DND-41 (cell line): Measurements from ENCODE around the gene EIF4E.
"Not testable (repeated sequence)": the region's sequence is repeated elsewhere in the genome, so short reads cannot be mapped to it uniquely, and the experiment has no call there.

Experiments
- ATAC-seq: fragments of 200-7000 bp; cut with Tn5 transposase; 3 replicates; pipeline ENCODE4 v1.9.1; 2021; ENCODE audit warnings: low read depth; ENCODE audit not compliant: insufficient read depth
- DNase-seq: peaks from one replicate; pipeline ENCODE4 v3.0.0-alpha.2; 2020
- H2AFZ ChIP-seq: 2 replicates; pipeline ENCODE4 v1.6.0; 2012; ENCODE audit warnings: low read depth, low read length
- H3K27ac ChIP-seq: 2 replicates; pipeline ENCODE4 v1.5.1; 2012; ENCODE audit warnings: low read length, inconsistent platforms
- H3K27me3 ChIP-seq: fragments of 200-600 bp; sonication (generic); 2 replicates; pipeline ENCODE4 v1.6.0; 2012; ENCODE audit warnings: low read length, mild to moderate bottlenecking, inconsistent platforms; ENCODE audit not compliant: insufficient read depth, poor library complexity
- H3K36me3 ChIP-seq: 2 replicates; pipeline ENCODE4 v1.5.1; 2012; ENCODE audit warnings: low read length, inconsistent platforms; ENCODE audit not compliant: insufficient read depth
- H3K4me1 ChIP-seq: 2 replicates; pipeline ENCODE4 v1.5.1; 2012; ENCODE audit warnings: mild to moderate bottlenecking, low read length; ENCODE audit not compliant: insufficient read depth
- H3K4me2 ChIP-seq: 2 replicates; pipeline ENCODE4 v1.6.0; 2012; ENCODE audit warnings: mild to moderate bottlenecking, moderate library complexity, low read length, inconsistent platforms; ENCODE audit not compliant: insufficient read depth
- H3K4me3 ChIP-seq, 2 experiments: fragments of 200-600 bp in 1 of 2; shearing (Covaris generic) in 1 of 2; 2 replicates each; pipeline ENCODE4 v1.5.1; 2012 to 2016; ENCODE audit warnings: inconsistent platforms in 2 of 2, low read length in 2 of 2, mild to moderate bottlenecking in 2 of 2, low read depth in 1 of 2, moderate library complexity in 1 of 2
- H3K79me2 ChIP-seq: 2 replicates; pipeline ENCODE4 v1.6.0; 2012; ENCODE audit warnings: low read length, inconsistent platforms; ENCODE audit not compliant: insufficient read depth
- H3K9ac ChIP-seq: 2 replicates; pipeline ENCODE4 v1.6.0; 2012; ENCODE audit warnings: low read depth, mild to moderate bottlenecking, inconsistent platforms, low read length, moderate library complexity
- H3K9me3 ChIP-seq: 2 replicates; pipeline ENCODE4 v1.5.1; 2012; ENCODE audit warnings: low read length, moderate library complexity, mild to moderate bottlenecking, inconsistent platforms; ENCODE audit not compliant: insufficient read depth, severe bottlenecking
- H4K20me1 ChIP-seq: 2 replicates; pipeline ENCODE4 v1.6.0; 2012; ENCODE audit warnings: low read length; ENCODE audit not compliant: insufficient read depth
- EZH2 ChIP-seq: IDR thresholded peaks from 3 replicates; pipeline ENCODE4 v1.6.1; 2012; ENCODE audit warnings: borderline replicate concordance, low read depth, mild to moderate bottlenecking, moderate library complexity, low read length, inconsistent platforms; ENCODE audit not compliant: severe bottlenecking
- TF ChIP-seq, protein P1 (sequence below): IDR thresholded peaks from 2 replicates; pipeline ENCODE4 v1.5.1; 2012; ENCODE audit warnings: borderline replicate concordance, low read length, moderate library complexity, mild to moderate bottlenecking; ENCODE audit not compliant: poor library complexity, severe bottlenecking; ENCODE audit errors: extremely low read depth

Gene EIF4E

DNA sequence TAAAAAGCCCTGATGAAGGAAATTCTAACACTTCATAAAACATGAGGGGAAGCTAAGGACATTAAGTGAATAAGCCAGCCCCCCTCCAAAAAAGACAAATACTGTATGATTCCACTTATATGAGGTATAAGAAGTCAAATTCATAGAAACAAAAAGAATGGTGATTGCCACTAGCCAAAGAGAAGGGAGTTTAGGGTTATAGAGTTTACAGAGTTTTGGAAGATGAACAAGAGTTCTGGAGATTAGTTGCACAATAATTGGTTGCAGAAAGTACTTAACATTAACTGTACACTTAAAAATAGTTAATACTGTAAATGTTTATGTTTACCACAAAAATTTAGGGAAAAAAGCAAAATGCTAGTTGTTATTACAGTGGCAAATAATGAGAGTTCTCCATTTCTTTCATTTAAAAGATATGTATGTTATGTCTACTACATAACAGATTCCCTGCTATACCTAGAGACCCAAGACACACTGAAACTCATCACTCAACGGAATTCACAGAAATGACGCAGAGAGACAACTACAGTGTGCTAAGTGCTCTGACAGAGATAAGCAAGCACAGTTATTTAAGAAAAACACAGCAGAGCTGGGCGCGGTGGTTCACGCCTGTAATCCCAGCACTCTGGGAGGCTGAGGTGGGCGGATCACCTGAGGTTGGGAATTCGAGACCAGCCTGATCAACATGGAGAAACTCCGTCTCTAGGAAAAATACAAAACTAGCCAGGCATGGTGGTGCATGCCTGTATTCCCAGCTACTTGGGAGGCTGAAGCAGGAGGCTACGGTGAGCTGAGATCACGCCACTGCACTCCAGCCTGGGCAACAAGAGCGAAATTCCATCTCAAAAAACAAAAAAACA is 37.2 kb downstream of the EIF4E start:
- Histone ChIP-seq H3K27ac (no peak overlapping the region), H3K36me3 (peaks cover 91% of the 10 kb centered on the region), H3K4me1 (no peaks in the 10 kb centered on the region), H3K9me3 (no peaks in the 10 kb centered on the region), H2AFZ (no peak overlapping the region), H3K4me2 (no peak overlapping the region), H3K79me2 (peaks cover 80% of the 10 kb centered on the region), H3K4me3 (no peak overlapping the region), H4K20me1 (peaks cover 28% of the 10 kb centered on the region), H3K9ac (no peak overlapping the region), H3K27me3 (no peaks in the 10 kb centered on the region)
- TF ChIP-seq, protein P1, sequence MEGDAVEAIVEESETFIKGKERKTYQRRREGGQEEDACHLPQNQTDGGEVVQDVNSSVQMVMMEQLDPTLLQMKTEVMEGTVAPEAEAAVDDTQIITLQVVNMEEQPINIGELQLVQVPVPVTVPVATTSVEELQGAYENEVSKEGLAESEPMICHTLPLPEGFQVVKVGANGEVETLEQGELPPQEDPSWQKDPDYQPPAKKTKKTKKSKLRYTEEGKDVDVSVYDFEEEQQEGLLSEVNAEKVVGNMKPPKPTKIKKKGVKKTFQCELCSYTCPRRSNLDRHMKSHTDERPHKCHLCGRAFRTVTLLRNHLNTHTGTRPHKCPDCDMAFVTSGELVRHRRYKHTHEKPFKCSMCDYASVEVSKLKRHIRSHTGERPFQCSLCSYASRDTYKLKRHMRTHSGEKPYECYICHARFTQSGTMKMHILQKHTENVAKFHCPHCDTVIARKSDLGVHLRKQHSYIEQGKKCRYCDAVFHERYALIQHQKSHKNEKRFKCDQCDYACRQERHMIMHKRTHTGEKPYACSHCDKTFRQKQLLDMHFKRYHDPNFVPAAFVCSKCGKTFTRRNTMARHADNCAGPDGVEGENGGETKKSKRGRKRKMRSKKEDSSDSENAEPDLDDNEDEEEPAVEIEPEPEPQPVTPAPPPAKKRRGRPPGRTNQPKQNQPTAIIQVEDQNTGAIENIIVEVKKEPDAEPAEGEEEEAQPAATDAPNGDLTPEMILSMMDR, result no peak
- no peak for TF ChIP-seq EZH2
- ATAC-seq, result no peak
- DNase-seq, result no peak

DNA sequence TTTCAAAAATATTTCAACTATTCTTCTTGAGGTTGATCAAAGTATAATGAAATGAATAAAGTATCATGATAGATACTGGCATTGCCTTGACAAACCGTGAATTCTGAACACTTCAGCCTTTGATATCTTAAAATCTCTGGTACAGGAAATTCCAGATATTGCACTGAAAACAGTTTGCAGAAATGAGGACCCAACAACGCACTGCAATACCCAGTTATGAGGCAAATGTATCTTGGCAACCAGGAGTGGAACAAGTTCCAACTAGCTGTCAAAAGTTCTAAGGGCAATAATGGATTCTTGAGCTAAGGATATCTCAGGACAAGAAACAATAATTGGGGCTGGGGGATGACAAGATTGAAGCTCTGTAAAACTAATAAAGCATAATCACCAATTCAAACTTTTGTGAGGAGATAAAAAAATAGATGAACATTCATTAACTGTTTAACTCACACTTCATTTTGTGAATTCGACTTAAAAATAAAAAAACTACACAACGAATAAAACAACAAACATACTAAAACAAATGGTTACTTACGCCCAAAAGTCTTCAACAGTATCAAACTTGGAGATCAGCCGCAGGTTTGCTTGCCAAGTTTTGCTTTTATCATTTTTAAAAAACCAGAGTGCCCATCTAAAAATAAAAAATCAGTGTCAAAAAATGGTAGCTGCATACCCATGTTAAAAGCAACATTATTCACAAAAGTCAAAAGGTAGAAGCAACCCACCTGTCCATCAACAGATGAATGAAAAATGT is 38.1 kb downstream of the EIF4E start:
- no peak overlapping the region for H2AFZ ChIP-seq
- no peak overlapping the region for H3K4me2 ChIP-seq
- H3K79me2 ChIP-seq, result peaks cover 72% of the 10 kb centered on the region
- peaks cover 92% of the 10 kb centered on the region for H3K36me3 ChIP-seq
- DNase-seq (no peak), ATAC-seq (no peak)
- H3K27me3 ChIP-seq, result no peaks in the 10 kb centered on the region
- no peak overlapping the region for H3K4me3 ChIP-seq
- H4K20me1 ChIP-seq, result peaks cover 21% of the 10 kb centered on the region
- TF ChIP-seq, protein P1, result no peak
- no peak for TF ChIP-seq EZH2
- no peaks in the 10 kb centered on the region for H3K9me3 ChIP-seq
- H3K4me1 ChIP-seq, result no peaks in the 10 kb centered on the region
- H3K9ac ChIP-seq, result no peak overlapping the region
- no peak overlapping the region for H3K27ac ChIP-seq

DNA sequence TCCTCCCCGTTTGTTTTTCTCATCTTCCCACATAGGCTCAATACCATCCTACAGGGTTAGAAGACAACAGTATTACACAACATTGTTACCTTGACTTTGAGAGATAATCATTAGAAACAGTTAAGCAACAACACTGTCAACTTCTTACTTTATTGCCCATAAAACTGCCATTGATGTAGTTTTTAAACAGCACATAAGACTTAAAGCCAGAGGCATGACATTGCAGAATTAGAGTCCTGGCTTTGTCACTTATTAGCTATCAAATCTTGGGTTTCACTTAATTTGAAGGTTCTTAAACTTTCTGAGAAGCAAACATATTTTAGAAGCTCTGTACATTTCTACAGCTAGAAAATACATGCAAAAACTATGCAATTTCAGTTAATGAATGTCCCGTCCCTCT is 41.8 kb downstream of the EIF4E start:
- no peak for DNase-seq
- H3K27ac ChIP-seq, result no peak overlapping the region
- no peak for TF ChIP-seq EZH2
- TF ChIP-seq, protein P1, result no peak
- H3K9ac ChIP-seq, result no peak overlapping the region
- H2AFZ ChIP-seq, result no peak overlapping the region
- H3K27me3 ChIP-seq, result no peaks in the 10 kb centered on the region
- no peak overlapping the region for H3K4me3 ChIP-seq
- H3K36me3 ChIP-seq, result peaks cover 88% of the 10 kb centered on the region
- ATAC-seq, result no peak
- H3K4me1 ChIP-seq, result no peaks in the 10 kb centered on the region
- peaks cover 5% of the 10 kb centered on the region; the same call in 1 of the 2 replicates for H4K20me1 ChIP-seq
- H3K4me2 ChIP-seq, result no peak overlapping the region
- peaks cover 40% of the 10 kb centered on the region for H3K79me2 ChIP-seq
- no peaks in the 10 kb centered on the region for H3K9me3 ChIP-seq

DNA sequence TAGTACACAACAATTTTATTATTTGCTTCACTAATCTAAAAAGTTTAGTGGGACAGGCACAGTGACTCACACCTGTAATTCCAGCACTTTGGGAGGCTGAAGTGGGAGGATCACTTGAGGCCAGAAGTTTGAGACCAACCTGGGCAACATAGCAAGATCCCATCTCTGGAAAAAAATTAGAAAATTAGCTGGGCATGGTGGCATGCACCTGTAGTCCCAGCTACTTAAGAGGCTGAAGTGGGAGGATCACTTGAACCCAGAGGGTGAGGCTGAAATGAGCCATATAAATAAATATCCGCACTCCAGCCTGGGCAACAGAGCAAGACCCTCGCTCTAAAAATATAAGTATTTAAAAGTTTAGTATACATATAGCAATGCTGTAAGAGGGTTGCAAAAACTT is 42.6 kb downstream of the EIF4E start:
- not testable (repeated sequence) for ATAC-seq, H3K4me1 ChIP-seq, H2AFZ ChIP-seq, H3K9me3 ChIP-seq, H3K27ac ChIP-seq, H4K20me1 ChIP-seq, H3K4me2 ChIP-seq, H3K27me3 ChIP-seq, DNase-seq, H3K9ac ChIP-seq, H3K4me3 ChIP-seq
- Histone ChIP-seq H3K79me2 (peaks cover 33% of the 10 kb centered on the region), H3K36me3 (peaks cover 87% of the 10 kb centered on the region)

DNA sequence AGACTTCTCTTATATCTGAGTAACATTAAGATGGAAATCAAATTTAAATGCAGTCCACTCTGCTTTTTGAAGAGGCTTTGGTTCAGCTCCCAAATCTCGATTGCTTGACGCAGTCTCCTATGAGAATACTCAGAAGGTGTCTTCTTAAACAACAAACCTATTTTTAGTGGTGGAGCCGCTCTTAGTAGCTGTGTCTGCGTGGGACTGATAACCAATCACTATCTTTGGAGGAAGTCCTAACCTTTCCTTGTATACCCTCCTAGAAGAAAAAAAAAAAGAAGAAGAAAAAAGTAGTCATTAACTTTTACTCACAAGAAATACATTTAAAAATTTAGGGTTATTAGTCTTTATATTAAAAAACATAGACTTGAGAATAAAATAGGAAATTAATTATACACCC is 48.0 kb downstream of the EIF4E start:
- peaks cover 74% of the 10 kb centered on the region for H3K36me3 ChIP-seq
- DNase-seq, H3K4me1 ChIP-seq, H3K9me3 ChIP-seq, H3K4me3 ChIP-seq, H3K4me2 ChIP-seq, H2AFZ ChIP-seq, ATAC-seq, H3K9ac ChIP-seq, H3K27ac ChIP-seq, H3K79me2 ChIP-seq, H3K27me3 ChIP-seq, H4K20me1 ChIP-seq: not testable (repeated sequence)
